ENCODE data around the gene TANGO6. TPM values are rescaled to one million over a fixed set of nuclear protein-coding genes. Genes with fewer than 3 reads are reported as not detected.

Gene TANGO6
- total and polyA plus RNA-seq, 7 donors, result 5.3 to 16.2 (median 12.5) TPM

- Histone ChIP-seq H3K27ac (no peak overlapping the region), H3K4me3 (no peak overlapping the region), H3K36me3 (ENCODE audit: insufficient read depth in 1 of 2, low read depth in 1 of 2) (peaks cover 0 to 3% of the 10 kb centered on the region in 2 donors), H3K4me1 (no peaks in the 10 kb centered on the region), H3K9me3 (peaks cover 4% of the 10 kb centered on the region), H3K27me3 (ENCODE audit: insufficient read depth in 3 of 3, low read length in 2 of 3) (no peaks in the 10 kb centered on the region)
- intact Hi-C loops (cut with DNase I), result no loop called here
- 84 to 94% (median 93%) methylated on average over 1 of the region's 1 CpG for WGBS, 3 donors
- DNase-seq, result no peak
- TF ChIP-seq, protein P1, sequence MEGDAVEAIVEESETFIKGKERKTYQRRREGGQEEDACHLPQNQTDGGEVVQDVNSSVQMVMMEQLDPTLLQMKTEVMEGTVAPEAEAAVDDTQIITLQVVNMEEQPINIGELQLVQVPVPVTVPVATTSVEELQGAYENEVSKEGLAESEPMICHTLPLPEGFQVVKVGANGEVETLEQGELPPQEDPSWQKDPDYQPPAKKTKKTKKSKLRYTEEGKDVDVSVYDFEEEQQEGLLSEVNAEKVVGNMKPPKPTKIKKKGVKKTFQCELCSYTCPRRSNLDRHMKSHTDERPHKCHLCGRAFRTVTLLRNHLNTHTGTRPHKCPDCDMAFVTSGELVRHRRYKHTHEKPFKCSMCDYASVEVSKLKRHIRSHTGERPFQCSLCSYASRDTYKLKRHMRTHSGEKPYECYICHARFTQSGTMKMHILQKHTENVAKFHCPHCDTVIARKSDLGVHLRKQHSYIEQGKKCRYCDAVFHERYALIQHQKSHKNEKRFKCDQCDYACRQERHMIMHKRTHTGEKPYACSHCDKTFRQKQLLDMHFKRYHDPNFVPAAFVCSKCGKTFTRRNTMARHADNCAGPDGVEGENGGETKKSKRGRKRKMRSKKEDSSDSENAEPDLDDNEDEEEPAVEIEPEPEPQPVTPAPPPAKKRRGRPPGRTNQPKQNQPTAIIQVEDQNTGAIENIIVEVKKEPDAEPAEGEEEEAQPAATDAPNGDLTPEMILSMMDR (IDR thresholded peaks at IDR 0.05), result no peak
- ATAC-seq, result no peak
These were observed 105.0 kb downstream of the TANGO6 start for GRCh38 chr16:68948230-68948910.

DNA sequence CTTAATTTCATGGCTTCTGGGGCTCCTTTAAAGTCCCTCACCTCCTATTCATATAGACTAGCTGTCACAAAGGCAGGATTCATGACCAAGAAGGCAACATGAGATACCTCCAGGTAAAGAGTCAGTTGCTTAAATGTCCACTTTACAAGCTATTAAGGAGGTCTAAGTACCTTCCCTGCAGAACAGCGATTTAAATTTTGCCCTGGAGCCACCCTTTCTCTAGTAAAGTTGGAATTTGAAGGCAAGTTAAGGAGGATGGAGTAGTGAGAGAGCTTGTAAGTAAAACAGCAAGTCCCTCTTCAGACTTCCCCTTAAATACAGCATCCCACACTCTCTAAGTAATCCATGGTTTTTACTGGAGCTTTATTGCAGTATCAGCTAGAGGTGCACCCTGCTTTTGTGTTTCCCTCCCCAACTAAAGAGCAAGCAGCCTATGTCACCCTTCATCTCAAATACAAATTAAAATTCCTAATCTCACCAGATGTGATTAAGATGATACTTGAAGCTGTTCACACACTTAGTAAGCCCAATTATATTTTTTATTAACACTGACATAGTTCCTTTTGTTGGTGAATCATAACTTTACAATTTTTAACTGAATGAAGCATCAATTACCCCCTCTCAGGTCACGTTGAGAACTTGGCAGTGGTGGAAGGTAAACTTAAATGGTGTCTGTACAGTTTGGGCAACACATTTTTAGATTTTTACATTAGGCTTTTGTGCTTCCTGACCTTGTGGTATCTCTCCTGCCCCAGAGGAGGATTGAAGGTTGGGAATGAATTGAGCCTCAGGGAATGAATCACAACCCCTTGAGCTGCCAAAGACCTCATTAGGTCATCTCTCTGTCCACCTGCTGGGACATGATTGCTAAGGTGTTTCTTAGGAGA lies 108.9 kb downstream of the TANGO6 start:
- no peak for DNase-seq
- Histone ChIP-seq H3K36me3 (ENCODE audit: insufficient read depth in 1 of 2, low read depth in 1 of 2) (no peaks in the 10 kb centered on the region), H3K9me3 (no peaks in the 10 kb centered on the region), H3K27ac (no peak overlapping the region), H3K4me3 (no peak overlapping the region), H3K27me3 (ENCODE audit: insufficient read depth in 3 of 3, low read length in 2 of 3) (no peaks in the 10 kb centered on the region), H3K4me1 (peaks cover 7% of the 10 kb centered on the region)
- TF ChIP-seq, protein P1 (IDR thresholded peaks at IDR 0.05), result no peak
- 83 to 89% (median 88%) methylated on average over 2 of the region's 2 CpGs for WGBS, 3 donors
- intact Hi-C loops (cut with DNase I), result no loop called here
- ATAC-seq, result no peak

GRCh38 chr16:68954911-68955635 lies 111.7 kb downstream of the TANGO6 start:
- DNase-seq (no peak), ATAC-seq (peak; percentile 46 to 76 (median 60))
- 19 to 27% (median 21%) methylated on average over 8 of the region's 8 CpGs for WGBS, 3 donors
- peaks cover 7% of the 10 kb centered on the region for H3K4me1 ChIP-seq
- H3K36me3 ChIP-seq (ENCODE audit: insufficient read depth in 1 of 2, low read depth in 1 of 2), result no peaks in the 10 kb centered on the region
- no peak overlapping the region for H3K4me3 ChIP-seq
- TF ChIP-seq, protein P1 (IDR thresholded peaks at IDR 0.05), result no peak
- H3K27me3 ChIP-seq (ENCODE audit: insufficient read depth in 3 of 3, low read length in 2 of 3), result no peaks in the 10 kb centered on the region
- H3K9me3 ChIP-seq, result no peaks in the 10 kb centered on the region
- intact Hi-C loops (cut with DNase I), result no loop called here
- no peak overlapping the region for H3K27ac ChIP-seq

GRCh38 chr16:68960910-68961309 lies 117.6 kb downstream of the TANGO6 start:
- Histone ChIP-seq H3K4me1 (no peaks in the 10 kb centered on the region), H3K4me3 (no peak overlapping the region), H3K36me3 (ENCODE audit: insufficient read depth in 1 of 2, low read depth in 1 of 2) (no peaks in the 10 kb centered on the region), H3K27me3 (ENCODE audit: insufficient read depth in 3 of 3, low read length in 2 of 3) (no peaks in the 10 kb centered on the region), H3K9me3 (no peaks in the 10 kb centered on the region), H3K27ac (no peak overlapping the region)
- intact Hi-C loops (cut with DNase I), result no loop called here
- TF ChIP-seq, protein P1 (IDR thresholded peaks at IDR 0.05), result no peak
- WGBS, 3 donors, result 72 to 82% (median 80%) methylated on average over 5 of the region's 5 CpGs
- DNase-seq (no peak), ATAC-seq (no peak)
